Stomach (tissue), 9 donors: ENCODE results near the gene MICAL2. TPM values are rescaled to one million over a fixed set of nuclear protein-coding genes. Genes with fewer than 3 reads are reported as not detected.

Experiments used
- DNase-seq, 2 donors: peaks; one replicate each; pipeline versions ENCODE4 v3.0.0 to v3.0.0-alpha.2; 2013 to 2019
- H3K27ac ChIP-seq, 5 donors: fragments of 200-600 bp in 4 of 5; sonication (generic) in 4 of 5; one replicate each; pipeline ENCODE4 v1.5.1; 2013 to 2019; ENCODE audit warnings: mild to moderate bottlenecking in 1 of 5, moderate library complexity in 1 of 5
- H3K27me3 ChIP-seq, 3 donors: fragments of 200-600 bp; sonication (generic); one replicate each; pipeline ENCODE4 v1.5.1; 2017 to 2019; ENCODE audit warnings: mixed run types in 1 of 3
- H3K36me3 ChIP-seq, 4 donors: fragments of 200-600 bp; sonication (generic); 1 replicate in 3 of 4; 2 replicates in 1 of 4; pipeline ENCODE4 v1.5.1; 2016 to 2019
- H3K4me1 ChIP-seq, 4 donors: fragments of 200-600 bp; sonication (generic); one replicate each; pipeline ENCODE4 v1.5.1; 2016 to 2019
- H3K4me3 ChIP-seq, 4 donors: fragments of 200-600 bp; sonication (generic) in 3 of 4; one replicate each; pipeline ENCODE4 v1.5.1; 2016 to 2019; ENCODE audit warnings: mild to moderate bottlenecking in 1 of 4
- H3K9me3 ChIP-seq, 4 donors: fragments of 200-600 bp; sonication (generic); one replicate each; pipeline ENCODE4 v1.5.1; 2016 to 2019
- CTCF ChIP-seq, 7 experiments: fragments of 450-650 bp in 4 of 7; fragments of 200-600 bp in 3 of 7; sonication (generic) in 3 of 7; IDR thresholded peaks; one replicate each; pipeline ENCODE4 v1.5.1; 2016 to 2019; ENCODE audit warnings: antibody characterized with exemption in 7 of 7, control low read depth in 2 of 7, mild to moderate bottlenecking in 1 of 7
- EP300 ChIP-seq: sonication (generic); formaldehyde crosslinking; IDR thresholded peaks from one replicate; pipeline ENCODE4 v1.6.1; 2017; ENCODE audit warnings: antibody characterized with exemption
- POLR2A ChIP-seq, 4 donors: fragments of 450-650 bp; IDR thresholded peaks; one replicate each; pipeline ENCODE4 v1.6.1; 2016; ENCODE audit warnings: antibody characterized with exemption in 4 of 4, control low read depth in 2 of 4, mild to moderate bottlenecking in 1 of 4, moderate library complexity in 1 of 4
- POLR2AphosphoS5 ChIP-seq, 3 donors: sonication (generic); formaldehyde crosslinking; IDR thresholded peaks; one replicate each; pipeline ENCODE4 v1.6.1; 2016; ENCODE audit warnings: antibody characterized with exemption in 3 of 3
- WGBS, 5 donors: extraction: QIAGEN DNeasy Blood & Tissue Kit in 3 of 5; methylation state at CpG; one replicate each; pipeline versions ENCODE4 v1.1.5 to v1.1.7; 2013 to 2018; 5-methylcytosine and 5-hydroxymethylcytosine counted together
- intact Hi-C: fragments of 100-400 bp; cut with DNase I; formaldehyde crosslinking; loops from one replicate; pipeline ENCODE4 v1.15.1; 2023; ENCODE audit warnings: low total_unique reads
- polyA plus RNA-seq, 3 donors: library from polyadenylated mRNA; stranded (reverse); fragments of 200-250 nt; gene quantifications; one replicate each; pipeline ENCODE4 v1.2.3, GENCODE V29; 2013
- total RNA-seq, 5 donors: library from RNA; depleted of rRNA; stranded (reverse); fragments of >200 nt; gene quantifications; one replicate each; pipeline versions ENCODE4 v1.1.0 to v1.2.3, GENCODE V29; 2014 to 2016
- donor health status: healthy with polysubstance abuse.
- donor health status: Bipolar disorder and iron deficiency.
- donor health status: healthy.

MICAL2 gene
- total and polyA plus RNA-seq, 8 donors, result 11.2 to 165 (median 83.3) TPM

GRCh38 chr11:12226093-12226492 is 115.7 kb downstream of the MICAL2 start:
- no peaks in the 10 kb centered on the region for H3K27me3 ChIP-seq
- WGBS, 5 donors, result 89 to 98% (median 96%) methylated on average over 7 to 8 of the region's 8 CpGs
- no peaks in the 10 kb centered on the region for H3K9me3 ChIP-seq
- intact Hi-C loops, result no loop called here
- DNase-seq, result no peak
- TF ChIP-seq POLR2A (IDR thresholded peaks at IDR 0.05) (no peak), EP300 (no peak), CTCF (IDR thresholded peaks at IDR 0.05) (no peak), POLR2AphosphoS5 (IDR thresholded peaks at IDR 0.05) (no peak)
- peaks cover 42 to 100% (median 75%) of the 10 kb centered on the region in 4 donors for H3K36me3 ChIP-seq
- H3K4me1 ChIP-seq, result peaks cover 42 to 57% (median 52%) of the 10 kb centered on the region in 4 donors
- no peak overlapping the region for H3K4me3 ChIP-seq
- no peak overlapping the region for H3K27ac ChIP-seq

- intact Hi-C loops, result no loop called here
- Histone ChIP-seq H3K27ac (peak overlapping the region; percentile 74 to 91 (median 75)), H3K9me3 (no peaks in the 10 kb centered on the region)
These were observed 119.2 kb downstream of the MICAL2 start for GRCh38 chr11:12229450-12230229.

GRCh38 chr11:12232160-12232559 is 121.8 kb downstream of the MICAL2 start:
- Histone ChIP-seq H3K36me3 (peaks cover 25 to 59% (median 51%) of the 10 kb centered on the region in 4 donors), H3K4me1 (peaks cover 46 to 70% (median 57%) of the 10 kb centered on the region in 4 donors), H3K4me3 (no peak overlapping the region), H3K9me3 (no peaks in the 10 kb centered on the region), H3K27me3 (no peaks in the 10 kb centered on the region), H3K27ac (peak overlapping the region in 4 of 5 donors; percentile 79 to 91 (median 82))
- 27 to 73% (median 40%) methylated on average over 1 of the region's 1 CpG for whole genome bisulfite sequencing, 5 donors
- DNase-seq, result no peak
- TF ChIP-seq EP300 (no peak), POLR2A (IDR thresholded peaks at IDR 0.05) (no peak), POLR2AphosphoS5 (IDR thresholded peaks at IDR 0.05) (no peak), CTCF (IDR thresholded peaks at IDR 0.05) (no peak)
- intact Hi-C loops, result no loop called here

More at GRCh38 chr11:12229450-12230229, 119.2 kb downstream of the MICAL2 start:
- peak; percentile 68 to 82 for DNase-seq
- TF ChIP-seq CTCF (IDR thresholded peaks at IDR 0.05) (no peak), POLR2AphosphoS5 (IDR thresholded peaks at IDR 0.05) (peak in 2 of 3 donors; percentile 45 to 68)
- peaks cover 27 to 55% (median 42%) of the 10 kb centered on the region in 4 donors for H3K4me1 ChIP-seq
- no peaks in the 10 kb centered on the region for H3K27me3 ChIP-seq
- WGBS, 5 donors, result 54 to 71% (median 56%) methylated on average over 7 of the region's 7 CpGs
- no peak overlapping the region for H3K4me3 ChIP-seq
- H3K36me3 ChIP-seq, result peaks cover 46 to 79% (median 73%) of the 10 kb centered on the region in 4 donors

- no peak for DNase-seq
- TF ChIP-seq POLR2AphosphoS5 (IDR thresholded peaks at IDR 0.05), result peak in 2 of 3 donors; percentile 3 to 24
- no peak for TF ChIP-seq POLR2A (IDR thresholded peaks at IDR 0.05)
- no peak overlapping the region for H3K4me3 ChIP-seq
- H3K27me3 ChIP-seq, result no peaks in the 10 kb centered on the region
- H3K9me3 ChIP-seq, result no peaks in the 10 kb centered on the region
- intact Hi-C loops, result no loop called here
- peaks cover 23 to 59% (median 45%) of the 10 kb centered on the region in 4 donors for H3K36me3 ChIP-seq
- H3K4me1 ChIP-seq, result peaks cover 46 to 78% (median 64%) of the 10 kb centered on the region in 4 donors
- peak overlapping the region; percentile 30 to 91 (median 81) for H3K27ac ChIP-seq
- WGBS, 5 donors, result 34 to 62% (median 54%) methylated on average over 4 of the region's 4 CpGs
These were observed 122.6 kb downstream of the MICAL2 start for GRCh38 chr11:12232817-12233601.
